Activated T-helper 1 cell treated with anti-CD3 and anti-CD28 coated beads, Interleukin-2, amount 50 U/mL, for 16 hours (primary cell): ENCODE measurements around the gene HECTD4.
"Not testable (repeated sequence)": the region's sequence is repeated elsewhere in the genome, so short reads cannot be mapped to it uniquely, and the experiment has no call there.

Source experiments
- DNase-seq, 2 donors: peaks; one replicate each; pipeline ENCODE4 v3.0.0-alpha.2; 2020; ENCODE audit warnings: low read depth in 1 of 2, low spot score in 1 of 2

Gene HECTD4

GRCh38 chr12:112283546-112283945 is 98.7 kb downstream of the HECTD4 start:
- DNase-seq: no peak

- DNase-seq: no peak
Measured at GRCh38 chr12:112282920-112283319, 99.3 kb downstream of the HECTD4 start.

- no peak for DNase-seq
Measured at GRCh38 chr12:112275836-112276235, 106.4 kb downstream of the HECTD4 start.

- DNase-seq: no peak
Measured at GRCh38 chr12:112275207-112275606, 107.0 kb downstream of the HECTD4 start.

GRCh38 chr12:112270673-112271072 is 111.6 kb downstream of the HECTD4 start:
- DNase-seq: no peak

- DNase-seq: no peak
Measured at GRCh38 chr12:112266473-112266872, 115.8 kb downstream of the HECTD4 start.

- DNase-seq: no peak
Measured at GRCh38 chr12:112261559-112261958, 120.7 kb downstream of the HECTD4 start.

GRCh38 chr12:112258926-112259325 is 123.3 kb downstream of the HECTD4 start:
- DNase-seq: no peak

- no peak for DNase-seq
Measured at GRCh38 chr12:112256780-112257179, 125.5 kb downstream of the HECTD4 start.

- DNase-seq: no peak
Measured at GRCh38 chr12:112252184-112252583, 130.0 kb downstream of the HECTD4 start.

- not testable (repeated sequence) for DNase-seq
Measured at GRCh38 chr12:112244902-112245301, 137.3 kb downstream of the HECTD4 start.

- DNase-seq: no peak
Measured at GRCh38 chr12:112243255-112244110, 138.7 kb downstream of the HECTD4 start.

- no peak for DNase-seq
Measured at GRCh38 chr12:112241176-112241575, 141.1 kb downstream of the HECTD4 start.

- no peak for DNase-seq
Measured at GRCh38 chr12:112239881-112240280, 142.3 kb downstream of the HECTD4 start.

GRCh38 chr12:112239020-112239419 is 143.2 kb downstream of the HECTD4 start:
- DNase-seq: no peak

GRCh38 chr12:112238441-112238840 is 143.8 kb downstream of the HECTD4 start:
- no peak for DNase-seq

- no peak for DNase-seq
Measured at GRCh38 chr12:112236786-112237185, 145.4 kb downstream of the HECTD4 start.

GRCh38 chr12:112236386-112236785 is 145.8 kb downstream of the HECTD4 start:
- DNase-seq: no peak

GRCh38 chr12:112234303-112234702 is 147.9 kb downstream of the HECTD4 start:
- no peak for DNase-seq

GRCh38 chr12:112233242-112233641 is 149.0 kb downstream of the HECTD4 start:
- no peak for DNase-seq

- DNase-seq: no peak
Measured at GRCh38 chr12:112230136-112230535, 152.1 kb downstream of the HECTD4 start.

GRCh38 chr12:112226768-112227167 is 155.5 kb downstream of the HECTD4 start:
- no peak for DNase-seq

- DNase-seq: not testable (repeated sequence)
Measured at GRCh38 chr12:112220628-112221027, 161.6 kb downstream of the HECTD4 start.
